HepG2 (cell line): ENCODE results near the gene CRYGS. TPM values are rescaled to one million over a fixed set of nuclear protein-coding genes. Genes with fewer than 3 reads are reported as not detected.

ENCODE experiments used
- HMG20A ChIP-seq: IDR thresholded peaks from 2 replicates; pipeline ENCODE4 v1.6.1; 2016; ENCODE audit warnings: borderline replicate concordance
- HNF4G ChIP-seq, 2 experiments: sonication (generic) in 1 of 2; formaldehyde crosslinking in 1 of 2; IDR thresholded peaks; 2 replicates each; pipeline versions ENCODE4 v1.4.0 to v1.6.1; 2011 to 2020; ENCODE audit warnings: borderline replicate concordance in 2 of 2, low read depth in 2 of 2, mild to moderate bottlenecking in 2 of 2, low read length in 1 of 2, missing genetic modification reagents in 1 of 2, moderate library complexity in 1 of 2
- HNRNPLL ChIP-seq: fragments of 200-400 bp; formaldehyde crosslinking; IDR thresholded peaks from 2 replicates; pipeline ENCODE4 v1.6.1; 2017; ENCODE audit warnings: mild to moderate bottlenecking, low read depth, low read length; ENCODE audit not compliant: poor library complexity, severe bottlenecking
- MXD3 ChIP-seq: IDR thresholded peaks from 2 replicates; pipeline ENCODE4 v1.6.1; 2016; ENCODE audit warnings: mild to moderate bottlenecking, missing biosample characterization, missing genetic modification reagents
- MYC ChIP-seq: sonication (generic); formaldehyde crosslinking; IDR thresholded peaks from 2 replicates; pipeline ENCODE4 v1.9.0; 2021; ENCODE audit warnings: missing genetic modification reagents, borderline replicate concordance
- PHF5A ChIP-seq: IDR thresholded peaks from one replicate; pipeline ENCODE4 v1.6.1; 2018; ENCODE audit warnings: low read depth, missing genetic modification reagents; ENCODE audit not compliant: unreplicated experiment
- POLR2AphosphoS5 ChIP-seq: IDR thresholded peaks from 2 replicates; pipeline ENCODE4 v1.6.1; 2012; ENCODE audit warnings: low read depth, low read length
- SMAD1 ChIP-seq: sonication (generic); formaldehyde crosslinking; IDR thresholded peaks from 2 replicates; pipeline ENCODE4 v1.4.0; 2020; ENCODE audit warnings: missing genetic modification reagents, low read depth, mild to moderate bottlenecking, borderline replicate concordance
- SOX6 ChIP-seq, 2 experiments: fragments of 450-650 bp in 1 of 2; sonication (generic) in 1 of 2; formaldehyde crosslinking in 1 of 2; IDR thresholded peaks; 2 replicates each; pipeline versions ENCODE4 v1.4.0 to v1.6.1; 2017 to 2020; ENCODE audit warnings: antibody characterized with exemption in 1 of 2, mild to moderate bottlenecking in 1 of 2, missing genetic modification reagents in 1 of 2
- SP4 ChIP-seq: sonication (generic); formaldehyde crosslinking; IDR thresholded peaks from 2 replicates; pipeline ENCODE4 v1.8.1; 2023; ENCODE audit warnings: mild to moderate bottlenecking, missing genetic modification reagents
- SRF ChIP-seq: IDR thresholded peaks from 2 replicates; pipeline ENCODE4 v1.6.1; 2011; ENCODE audit warnings: mild to moderate bottlenecking, low read depth, low read length, moderate library complexity
- TOE1 ChIP-seq: sonication (generic); formaldehyde crosslinking; IDR thresholded peaks from 2 replicates; pipeline ENCODE4 v1.4.0; 2020; ENCODE audit warnings: mild to moderate bottlenecking, missing genetic modification reagents
- XBP1 ChIP-seq: sonication (generic); formaldehyde crosslinking; IDR thresholded peaks from 2 replicates; pipeline ENCODE4 v1.5.0; 2020; ENCODE audit warnings: missing genetic modification reagents
- ZNF235 ChIP-seq: sonication (generic); formaldehyde crosslinking; IDR thresholded peaks from 2 replicates; pipeline ENCODE4 v1.8.1; 2023; ENCODE audit warnings: mild to moderate bottlenecking, missing genetic modification reagents, borderline replicate concordance
- ZNF256 ChIP-seq: sonication (generic); formaldehyde crosslinking; conservative IDR thresholded peaks from 2 replicates; pipeline ENCODE4 v1.4.0; 2020; ENCODE audit warnings: missing genetic modification reagents
- ZNF597 ChIP-seq: sonication (generic); formaldehyde crosslinking; IDR thresholded peaks from 2 replicates; pipeline ENCODE4 v1.5.0; 2020; ENCODE audit warnings: missing genetic modification reagents
- polyA plus RNA-seq, 8 experiments: library from polyadenylated mRNA; depleted of rRNA in 3 of 8; stranded (reverse) in 7 of 8; unstranded in 1 of 8; fragments of >200 nt; fragmentation: Illumina TruSeq in 4 of 8; extraction: Trizol in 4 of 8; gene quantifications; 2 replicates each; pipeline versions ENCODE4 v1.2.1 to v1.2.3, GENCODE V29; 2011 to 2016; ENCODE audit warnings: low read depth in 4 of 8, missing spikeins in 1 of 8, mixed read lengths in 1 of 8; ENCODE audit not compliant: insufficient read depth in 1 of 8
- total RNA-seq, 5 experiments: library from RNA; depleted of rRNA; stranded (reverse); fragments of >200 nt; fragmentation: Illumina TruSeq; extraction: Trizol; gene quantifications; 2 replicates each; pipeline ENCODE4 v1.2.3, GENCODE V29; 2016; ENCODE audit warnings: low read depth in 1 of 5
- TF ChIP-seq, protein P1 (sequence below): sonication (generic); formaldehyde crosslinking; IDR thresholded peaks from 2 replicates; pipeline ENCODE4 v1.5.1; 2020; ENCODE audit warnings: mild to moderate bottlenecking, moderate library complexity, missing genetic modification reagents
- TF ChIP-seq, protein P2 (sequence below): sonication (generic); formaldehyde crosslinking; IDR thresholded peaks from 2 replicates; pipeline ENCODE4 v1.8.1; 2023; ENCODE audit warnings: mild to moderate bottlenecking, inconsistent platforms, moderate library complexity, missing genetic modification reagents, borderline replicate concordance
- TF ChIP-seq, protein P3 (sequence below): IDR thresholded peaks from 2 replicates; pipeline ENCODE4 v1.6.1; 2012; ENCODE audit warnings: inconsistent platforms
- TF ChIP-seq, protein P4 (sequence below): IDR thresholded peaks from 2 replicates; pipeline ENCODE4 v1.6.1; 2016; ENCODE audit warnings: low read depth, control low read depth
- TF ChIP-seq, protein P5 (sequence below): sonication (generic); formaldehyde crosslinking; IDR thresholded peaks from 2 replicates; pipeline ENCODE4 v1.4.0; 2020; ENCODE audit warnings: missing genetic modification reagents

Gene CRYGS
- total and polyA plus RNA-seq, 2 of the 13 experiments (the other 11 are each of a cell fraction or from before 2014, with no cell fraction given) = 2.1 to 6.7 TPM

DNA sequence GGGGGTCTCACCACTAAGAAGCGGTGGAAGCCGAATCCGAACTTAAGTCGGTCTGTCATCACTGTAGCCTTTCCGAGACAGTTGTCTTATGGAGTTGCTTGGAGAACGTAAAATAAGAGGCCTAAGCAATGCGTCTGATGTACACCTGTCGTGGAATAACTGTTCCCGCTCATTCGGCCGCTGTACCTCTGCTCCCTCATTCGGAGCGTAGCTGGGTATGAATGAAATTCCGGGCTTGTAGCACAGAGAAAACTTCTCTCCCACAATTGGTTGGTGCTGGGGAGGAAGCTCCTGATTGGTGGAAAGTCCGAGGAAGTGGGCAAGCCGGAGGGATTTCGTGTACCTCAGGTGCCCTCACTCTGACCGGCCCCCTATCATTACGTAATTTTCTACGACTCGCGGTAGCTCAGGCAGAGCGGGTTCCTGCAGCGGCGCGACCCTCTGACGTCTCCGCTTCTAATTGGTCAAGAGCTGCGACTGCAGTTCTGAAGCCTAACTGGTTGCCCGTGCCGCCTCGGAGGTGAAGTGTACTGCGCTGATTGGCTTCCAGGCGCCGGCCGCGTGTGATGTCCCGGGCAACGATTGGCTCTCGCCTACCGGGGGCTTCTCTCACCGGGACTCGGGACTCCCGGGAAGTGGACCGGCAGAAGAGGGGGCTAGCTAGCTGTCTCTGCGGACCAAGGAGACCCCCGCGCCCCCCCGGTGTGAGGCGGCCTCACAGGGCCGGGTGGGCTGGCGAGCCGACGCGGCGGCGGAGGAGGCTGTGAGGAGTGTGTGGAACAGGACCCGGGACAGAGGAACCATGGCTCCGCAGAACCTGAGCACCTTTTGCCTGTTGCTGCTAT, 26.1 kb upstream of the CRYGS start, which contains the start of gene DNAJB11 (continued):
- TF ChIP-seq, protein P1, sequence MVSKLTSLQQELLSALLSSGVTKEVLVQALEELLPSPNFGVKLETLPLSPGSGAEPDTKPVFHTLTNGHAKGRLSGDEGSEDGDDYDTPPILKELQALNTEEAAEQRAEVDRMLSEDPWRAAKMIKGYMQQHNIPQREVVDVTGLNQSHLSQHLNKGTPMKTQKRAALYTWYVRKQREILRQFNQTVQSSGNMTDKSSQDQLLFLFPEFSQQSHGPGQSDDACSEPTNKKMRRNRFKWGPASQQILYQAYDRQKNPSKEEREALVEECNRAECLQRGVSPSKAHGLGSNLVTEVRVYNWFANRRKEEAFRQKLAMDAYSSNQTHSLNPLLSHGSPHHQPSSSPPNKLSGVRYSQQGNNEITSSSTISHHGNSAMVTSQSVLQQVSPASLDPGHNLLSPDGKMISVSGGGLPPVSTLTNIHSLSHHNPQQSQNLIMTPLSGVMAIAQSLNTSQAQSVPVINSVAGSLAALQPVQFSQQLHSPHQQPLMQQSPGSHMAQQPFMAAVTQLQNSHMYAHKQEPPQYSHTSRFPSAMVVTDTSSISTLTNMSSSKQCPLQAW = peak; percentile 35; the same call in 1 of the 2 replicates
- TF ChIP-seq PHF5A (CRISPR knock-in tag) = no peak
- peak; percentile 75; the same call in 1 of the 2 replicates for TF ChIP-seq XBP1
- TF ChIP-seq MYC (CRISPR knock-in tag) = peak; percentile 60; the same call in 1 of the 2 replicates
- peak; percentile 25; the same call in 1 of the 2 replicates for TF ChIP-seq SRF
- peak; percentile 32; the same call in 1 of the 2 replicates for TF ChIP-seq HNF4G (IDR thresholded peaks at IDR 0.05; ENCODE audit: borderline replicate concordance, low read depth, low read length)
- TF ChIP-seq HNF4G (CRISPR knock-in tag; IDR thresholded peaks at IDR 0.05; ENCODE audit: borderline replicate concordance, low read depth) = no peak
- TF ChIP-seq, protein P2, sequence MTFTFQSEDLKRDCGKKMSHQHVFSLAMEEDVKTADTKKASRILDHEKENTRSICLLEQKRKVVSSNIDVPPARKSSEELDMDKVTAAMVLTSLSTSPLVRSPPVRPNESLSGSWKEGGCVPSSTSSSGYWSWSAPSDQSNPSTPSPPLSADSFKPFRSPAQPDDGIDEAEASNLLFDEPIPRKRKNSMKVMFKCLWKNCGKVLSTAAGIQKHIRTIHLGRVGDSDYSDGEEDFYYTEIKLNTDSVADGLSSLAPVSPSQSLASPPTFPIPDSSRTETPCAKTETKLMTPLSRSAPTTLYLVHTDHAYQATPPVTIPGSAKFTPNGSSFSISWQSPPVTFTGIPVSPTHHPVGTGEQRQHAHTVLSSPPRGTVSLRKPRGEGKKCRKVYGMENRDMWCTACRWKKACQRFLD (CRISPR knock-in tag) = peak; percentile 67; the same call in 1 of the 2 replicates
- TF ChIP-seq, protein P3, sequence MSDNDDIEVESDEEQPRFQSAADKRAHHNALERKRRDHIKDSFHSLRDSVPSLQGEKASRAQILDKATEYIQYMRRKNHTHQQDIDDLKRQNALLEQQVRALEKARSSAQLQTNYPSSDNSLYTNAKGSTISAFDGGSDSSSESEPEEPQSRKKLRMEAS = peak; percentile 68
- TF ChIP-seq, protein P4, sequence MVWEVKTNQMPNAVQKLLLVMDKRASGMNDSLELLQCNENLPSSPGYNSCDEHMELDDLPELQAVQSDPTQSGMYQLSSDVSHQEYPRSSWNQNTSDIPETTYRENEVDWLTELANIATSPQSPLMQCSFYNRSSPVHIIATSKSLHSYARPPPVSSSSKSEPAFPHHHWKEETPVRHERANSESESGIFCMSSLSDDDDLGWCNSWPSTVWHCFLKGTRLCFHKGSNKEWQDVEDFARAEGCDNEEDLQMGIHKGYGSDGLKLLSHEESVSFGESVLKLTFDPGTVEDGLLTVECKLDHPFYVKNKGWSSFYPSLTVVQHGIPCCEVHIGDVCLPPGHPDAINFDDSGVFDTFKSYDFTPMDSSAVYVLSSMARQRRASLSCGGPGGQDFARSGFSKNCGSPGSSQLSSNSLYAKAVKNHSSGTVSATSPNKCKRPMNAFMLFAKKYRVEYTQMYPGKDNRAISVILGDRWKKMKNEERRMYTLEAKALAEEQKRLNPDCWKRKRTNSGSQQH (CRISPR knock-in tag) = peak; percentile 100
- TF ChIP-seq HMG20A (CRISPR knock-in tag) = peak; percentile 19; the same call in 1 of the 2 replicates
- TF ChIP-seq ZNF597 (CRISPR knock-in tag) = no peak
- peak; percentile 58; the same call in 1 of the 2 replicates for TF ChIP-seq MXD3
- peak; percentile 81 for TF ChIP-seq SP4 (CRISPR knock-in tag)
- TF ChIP-seq TOE1 (CRISPR knock-in tag) = 0 out of 2 replicates have a peak, but pooled peaks have one; percentile 28
- TF ChIP-seq, protein P5, sequence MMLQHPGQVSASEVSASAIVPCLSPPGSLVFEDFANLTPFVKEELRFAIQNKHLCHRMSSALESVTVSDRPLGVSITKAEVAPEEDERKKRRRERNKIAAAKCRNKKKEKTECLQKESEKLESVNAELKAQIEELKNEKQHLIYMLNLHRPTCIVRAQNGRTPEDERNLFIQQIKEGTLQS (CRISPR knock-in tag) = no peak
- no peak for TF ChIP-seq SOX6 (IDR thresholded peaks at IDR 0.05)
- peak; percentile 54 for TF ChIP-seq SOX6 (CRISPR knock-in tag; IDR thresholded peaks at IDR 0.05)
- TF ChIP-seq ZNF256 (CRISPR knock-in tag) = 0 out of 2 replicates have a peak, but pooled peaks have one; percentile 49
- TF ChIP-seq HNRNPLL = peak; percentile 27
- TF ChIP-seq SMAD1 (CRISPR knock-in tag) = peak; percentile 21; the same call in 1 of the 2 replicates
- no peak for TF ChIP-seq ZNF235 (CRISPR knock-in tag)
- peak; percentile 90 for TF ChIP-seq POLR2AphosphoS5
